Activated CD8-positive, alpha-beta memory T cell treated with anti-CD3 and anti-CD28 coated beads, Interleukin-2, amount 50 U/mL, for 48 hours (primary cell): ENCODE data around the gene PACS1.

Experiments used
- DNase-seq: peaks from one replicate; pipeline ENCODE4 v3.0.0-alpha.2; 2020

The PACS1 gene

DNA sequence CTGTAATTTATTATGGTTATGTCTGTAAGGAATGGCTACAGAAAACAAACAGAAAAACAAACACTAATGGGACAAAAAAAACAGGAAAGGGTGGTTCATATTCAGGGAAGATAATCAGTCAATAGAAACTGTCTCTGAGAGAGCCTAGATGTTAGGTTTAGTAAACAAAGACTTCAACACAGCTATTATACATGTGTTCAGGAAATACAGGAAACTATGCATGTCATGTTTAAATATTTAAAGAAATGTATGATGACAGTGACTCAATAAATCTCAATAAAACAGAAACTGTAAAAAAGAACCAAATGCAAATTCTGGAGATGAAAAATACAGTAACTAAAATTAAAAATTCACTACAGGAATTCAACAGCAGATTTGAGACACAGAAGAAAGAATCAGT lies 76.0 kb downstream of the PACS1 start:
- no peak for DNase-seq

DNA sequence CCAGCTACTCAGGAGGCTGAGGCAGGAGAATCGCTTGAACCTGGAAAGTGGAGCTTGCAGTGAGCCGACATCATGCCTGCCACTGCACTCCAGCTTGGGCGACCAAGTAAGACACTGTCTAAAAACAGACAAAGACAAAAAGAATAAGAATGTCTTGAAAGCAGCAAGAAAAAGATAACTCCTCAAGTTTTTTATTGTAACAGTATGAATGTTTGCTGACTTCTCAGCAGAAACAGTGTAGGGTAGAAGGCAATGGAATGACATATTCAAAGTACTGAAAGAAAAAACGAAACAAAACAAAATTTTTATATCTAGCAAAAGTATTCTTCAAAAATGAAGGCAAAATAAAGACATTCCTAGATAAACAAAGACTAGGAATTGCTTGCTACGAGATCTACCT lies 76.9 kb downstream of the PACS1 start:
- DNase-seq, result no peak

DNA sequence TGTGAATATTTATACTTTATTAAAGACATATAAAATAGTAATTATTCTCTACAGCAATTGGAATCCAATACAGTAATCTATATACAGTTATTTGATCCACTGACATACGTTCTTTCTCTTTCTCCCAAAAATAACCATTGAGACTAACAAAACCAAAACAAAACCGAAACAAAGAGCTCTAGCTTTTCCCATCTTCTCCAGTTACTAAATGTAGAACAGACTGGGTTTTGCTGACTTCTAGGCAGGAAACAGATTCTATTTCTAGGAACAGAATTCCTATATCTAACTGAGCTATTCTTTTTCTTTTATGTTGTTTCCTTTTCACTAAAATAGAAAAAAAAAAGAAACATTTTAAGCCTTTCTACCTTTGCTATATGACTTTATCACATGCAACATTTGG lies 80.1 kb downstream of the PACS1 start:
- no peak for DNase-seq

DNA sequence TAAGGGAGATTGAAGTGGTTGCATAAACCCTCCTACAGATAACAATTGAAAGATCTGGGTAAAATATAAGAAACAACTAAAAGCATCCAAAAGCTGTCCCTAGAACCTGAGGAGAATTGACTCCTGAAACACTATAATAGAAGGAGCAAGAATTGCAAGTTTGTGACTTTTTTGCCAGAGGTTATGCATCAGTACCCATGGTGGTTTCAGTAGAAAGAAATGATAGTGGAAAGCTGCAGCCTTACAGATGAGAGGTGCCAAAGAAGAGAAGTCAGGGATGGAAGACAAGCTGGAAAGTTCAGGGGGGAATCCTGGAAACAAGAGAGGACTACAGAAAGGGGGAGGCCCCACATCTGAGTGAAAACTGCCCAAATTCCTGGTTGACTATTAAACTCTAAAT lies 80.7 kb downstream of the PACS1 start:
- DNase-seq, result no peak

DNA sequence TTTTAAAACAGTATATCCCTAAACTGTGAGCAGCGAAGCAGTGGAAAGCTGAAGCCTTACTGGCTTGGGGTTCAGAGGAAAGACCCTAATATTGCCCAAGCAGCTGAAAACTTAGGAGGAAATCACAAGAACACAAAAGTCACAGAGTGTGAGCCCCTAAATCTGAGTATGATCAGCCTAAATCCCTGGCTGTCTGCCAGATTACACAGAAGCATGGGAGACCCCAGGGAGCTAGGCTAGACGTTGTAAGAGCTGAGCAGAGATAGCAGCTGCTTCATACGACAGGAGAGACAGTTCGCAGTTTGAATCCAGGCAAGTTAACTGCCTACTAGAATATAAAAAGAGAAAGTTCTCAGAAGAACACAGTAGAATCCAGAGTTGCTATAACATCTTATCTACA lies 81.2 kb downstream of the PACS1 start:
- no peak for DNase-seq

DNA sequence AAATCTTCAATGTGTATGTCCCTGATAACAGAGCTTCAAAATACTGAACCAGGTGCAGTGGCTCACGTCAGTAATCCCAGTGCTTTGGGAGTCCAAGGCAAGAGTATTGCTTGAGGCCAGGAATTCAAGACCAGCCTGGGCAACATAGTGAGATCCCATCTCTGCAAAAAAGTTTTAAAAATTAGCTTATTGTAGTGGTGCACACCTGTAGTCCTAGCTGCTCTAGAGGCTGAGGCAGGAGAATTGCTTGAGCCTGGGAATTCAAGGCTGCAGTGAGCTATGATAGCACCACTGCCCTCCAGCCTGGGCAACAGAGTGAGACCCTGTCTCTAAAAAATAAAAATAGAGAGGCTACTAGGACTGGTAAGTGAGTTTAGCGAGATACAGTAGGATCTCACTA lies 84.0 kb downstream of the PACS1 start:
- no peak for DNase-seq

GRCh38 chr11:66155387-66156073 lies 85.5 kb downstream of the PACS1 start:
- no peak for DNase-seq

DNA sequence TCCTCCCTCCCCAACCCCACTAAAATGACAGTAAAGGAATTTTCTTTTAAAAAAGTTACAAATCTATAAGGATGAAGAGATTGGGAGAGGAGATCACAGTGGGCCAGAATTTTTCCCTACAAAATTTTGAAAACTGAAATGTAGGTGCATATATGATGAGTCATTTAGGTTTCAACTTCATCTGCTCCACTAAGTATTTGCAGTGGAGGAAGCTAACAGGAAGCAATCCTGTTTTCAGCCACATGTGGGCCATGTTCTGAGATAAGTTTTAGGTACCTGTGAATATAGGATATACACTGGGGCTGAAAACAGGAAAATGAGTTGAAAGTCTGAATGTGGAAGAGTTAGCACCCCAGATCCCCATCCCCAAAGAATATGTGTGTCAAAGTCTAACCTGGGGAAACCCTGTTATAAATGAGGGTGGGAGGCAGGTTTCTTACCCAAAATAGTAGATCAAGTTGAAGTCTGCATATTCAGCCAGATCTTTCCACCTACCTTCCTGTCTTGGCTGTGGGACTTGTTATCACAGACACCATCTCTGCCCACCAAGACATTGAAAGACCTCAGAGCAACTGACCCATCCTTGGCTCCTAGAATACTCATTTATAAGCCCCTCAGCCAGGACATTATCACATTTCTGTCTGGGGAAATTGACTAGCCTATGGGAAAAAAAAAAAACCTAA lies 87.3 kb downstream of the PACS1 start:
- no peak for DNase-seq

GRCh38 chr11:66158156-66158555 lies 88.1 kb downstream of the PACS1 start:
- no peak for DNase-seq

GRCh38 chr11:66159324-66159984 lies 89.4 kb downstream of the PACS1 start:
- no peak for DNase-seq

DNA sequence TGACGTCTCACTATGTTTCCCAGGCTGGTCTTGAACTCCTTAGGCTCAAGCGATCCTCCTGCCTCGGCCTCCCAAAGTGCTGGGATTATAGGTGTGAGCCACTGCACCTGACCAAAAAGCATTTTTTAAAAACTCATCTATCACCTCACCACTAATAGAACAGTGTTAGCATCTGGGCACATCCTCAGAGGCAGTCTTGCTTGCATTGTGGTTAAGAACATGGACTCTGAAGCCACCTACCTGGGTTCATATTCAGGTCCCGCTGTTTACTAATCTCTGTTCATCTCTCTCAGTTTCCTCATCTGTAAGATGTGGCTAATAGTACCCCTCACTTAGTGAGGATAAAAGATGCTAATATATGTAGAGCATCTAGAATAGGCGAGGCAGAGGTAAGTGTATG lies 90.6 kb downstream of the PACS1 start:
- DNase-seq, result no peak

- DNase-seq, result no peak
These were observed 98.2 kb downstream of the PACS1 start for GRCh38 chr11:66168289-66168688.

- DNase-seq, result peak; percentile 60
These were observed 102.1 kb downstream of the PACS1 start for GRCh38 chr11:66172146-66172545.

GRCh38 chr11:66176650-66177049 lies 106.6 kb downstream of the PACS1 start:
- no peak for DNase-seq

DNA sequence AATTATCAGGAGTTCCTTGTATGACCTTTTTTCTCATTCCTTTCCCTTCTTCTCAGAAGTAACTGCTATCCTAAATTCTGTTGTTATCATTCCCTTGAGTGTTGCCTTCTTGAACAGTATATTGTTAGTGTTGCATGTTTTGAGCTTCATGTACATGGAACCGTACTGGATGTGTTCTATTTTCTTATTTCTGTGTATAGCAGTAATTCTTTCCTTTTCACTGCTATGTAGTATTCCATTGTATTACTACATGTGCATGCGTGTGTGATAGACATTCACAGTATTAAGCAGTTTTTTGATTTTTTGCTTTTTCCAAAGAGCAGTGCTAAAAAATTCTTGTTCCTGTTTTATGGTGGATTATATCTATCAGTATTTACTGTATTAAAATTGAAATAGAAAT lies 108.1 kb downstream of the PACS1 start:
- no peak for DNase-seq

DNA sequence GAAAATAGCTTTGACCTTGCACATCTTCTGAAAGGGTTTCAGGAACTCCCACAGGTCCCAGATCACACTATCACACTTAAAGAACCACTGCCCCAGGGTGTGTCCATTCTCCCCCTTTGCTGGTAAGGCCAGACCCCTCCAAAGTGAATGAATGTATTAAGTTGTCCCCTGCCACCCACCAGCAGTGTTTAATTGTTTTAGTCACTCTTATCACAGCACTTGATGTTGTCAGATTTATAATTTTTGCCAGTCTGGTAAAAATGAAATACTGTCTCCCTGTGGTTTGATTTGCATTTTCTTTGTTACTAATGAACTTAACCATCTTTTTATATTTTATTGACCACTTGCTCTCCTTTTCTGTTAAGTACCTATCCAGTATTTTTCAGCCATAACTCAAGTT lies 108.8 kb downstream of the PACS1 start:
- no peak for DNase-seq

DNA sequence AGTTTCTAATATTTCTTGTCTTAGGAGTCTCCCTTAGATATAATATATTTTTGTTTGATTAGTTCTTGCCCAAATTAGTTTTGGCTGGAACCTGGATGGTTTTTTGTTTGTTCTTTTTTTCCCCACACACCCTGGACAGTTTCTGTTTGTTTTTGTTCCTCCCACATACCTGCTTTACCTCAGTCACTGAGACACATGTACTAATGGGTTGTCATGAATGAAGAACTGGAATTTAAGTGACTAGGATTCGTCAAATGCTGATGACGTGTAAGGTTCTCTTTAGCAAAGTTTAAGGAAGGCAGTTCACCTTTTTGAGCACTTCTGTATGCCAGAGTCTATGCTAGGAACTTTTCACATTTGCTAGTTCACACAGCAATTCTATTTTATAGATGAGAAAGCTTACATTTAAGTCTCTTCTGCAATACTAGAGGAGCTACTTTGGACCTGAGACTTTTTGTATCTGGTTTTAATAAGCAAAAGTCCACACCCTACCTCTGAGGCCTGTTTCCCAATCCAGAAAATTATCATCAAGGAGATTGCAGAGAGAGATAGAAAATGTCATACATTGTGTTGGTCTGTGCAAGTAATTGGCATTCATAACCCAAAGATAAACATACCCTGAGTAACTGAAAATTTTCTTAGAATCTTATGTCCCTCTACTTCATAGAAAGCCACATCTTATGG lies 111.7 kb downstream of the PACS1 start:
- no peak for DNase-seq

GRCh38 chr11:66183494-66184048 lies 113.5 kb downstream of the PACS1 start:
- DNase-seq, result no peak

DNA sequence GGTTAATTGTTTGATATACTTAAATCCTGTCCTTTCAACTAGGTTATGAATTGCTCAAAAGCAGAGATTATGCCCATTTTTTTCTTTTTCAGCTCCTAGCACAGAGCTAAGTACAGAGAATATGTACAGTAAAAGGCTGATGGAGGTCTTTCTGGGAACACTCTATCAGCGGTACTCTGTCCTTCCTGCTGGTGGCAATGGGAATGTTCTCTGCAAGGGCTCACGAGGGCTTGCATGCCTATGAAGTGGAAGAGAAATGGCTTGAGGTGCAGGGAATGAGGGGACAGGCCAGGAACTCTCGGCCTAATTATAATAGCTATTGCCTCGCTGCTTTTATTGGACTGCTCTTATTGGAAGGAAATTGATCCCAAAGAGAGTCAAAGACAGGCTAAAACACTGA lies 114.7 kb downstream of the PACS1 start:
- DNase-seq, result no peak

- no peak for DNase-seq
These were observed 116.4 kb downstream of the PACS1 start for GRCh38 chr11:66186470-66186869.

DNA sequence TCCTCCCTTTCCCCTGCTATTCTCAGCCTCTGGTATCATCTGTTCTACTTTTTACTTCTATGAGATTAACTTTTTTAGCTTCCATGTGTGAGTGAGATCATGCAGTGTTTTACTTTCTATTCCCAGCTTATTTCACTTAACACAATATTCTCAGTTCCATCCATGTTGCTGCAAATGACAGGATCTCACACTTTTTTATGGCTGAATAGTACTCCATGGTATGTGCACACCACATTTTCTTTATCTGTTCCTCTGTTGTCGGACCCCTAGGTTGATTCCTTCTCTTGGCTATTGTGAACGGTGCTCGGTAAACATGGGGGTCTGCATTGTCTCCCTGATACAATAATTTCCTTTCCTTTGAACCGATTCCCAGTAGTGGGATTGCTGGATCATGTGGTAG lies 117.4 kb downstream of the PACS1 start:
- no peak for DNase-seq

DNA sequence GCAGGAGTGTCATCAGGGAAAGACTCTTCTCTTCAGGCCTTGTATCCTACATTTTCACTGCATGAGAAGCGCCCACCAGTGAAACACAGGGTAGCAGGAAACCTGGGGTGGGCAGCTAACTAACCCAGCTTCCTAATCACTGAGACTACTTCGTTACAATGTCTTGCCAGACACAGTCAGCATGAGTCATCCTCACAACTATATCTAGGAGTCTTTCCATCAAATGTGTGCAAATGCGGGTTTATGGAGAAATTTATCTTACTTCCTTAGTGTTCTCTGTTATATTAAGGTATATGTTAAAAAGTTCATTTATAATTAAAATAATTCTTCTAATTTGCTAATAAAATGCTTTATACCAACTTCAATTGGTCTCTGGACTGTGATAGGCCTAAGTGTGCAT lies 118.5 kb downstream of the PACS1 start:
- DNase-seq, result no peak

GRCh38 chr11:66189031-66189745 lies 119.1 kb downstream of the PACS1 start:
- no peak for DNase-seq
